HEK293T (cell line): Measurements from ENCODE around the gene ANXA5.

Source experiments
- FOXA1 ChIP-seq: fragments of 450-650 bp; IDR thresholded peaks from 2 replicates; pipeline ENCODE4 v1.6.1; 2016; ENCODE audit warnings: mild to moderate bottlenecking
- FOXK2 ChIP-seq: fragments of 450-650 bp; IDR thresholded peaks from 2 replicates; pipeline ENCODE4 v1.6.1; 2016; ENCODE audit warnings: mild to moderate bottlenecking
- HDGF ChIP-seq: fragments of 450-650 bp; IDR thresholded peaks from 2 replicates; pipeline ENCODE4 v1.6.1; 2017; ENCODE audit warnings: antibody characterized with exemption, borderline replicate concordance
- L3MBTL2 ChIP-seq: fragments of 450-650 bp; conservative IDR thresholded peaks from 2 replicates; pipeline ENCODE4 v1.6.1; 2016; ENCODE audit warnings: mild to moderate bottlenecking
- SP1 ChIP-seq: fragments of 450-650 bp; IDR thresholded peaks from 2 replicates; pipeline ENCODE4 v1.6.1; 2017
- SUZ12 ChIP-seq: fragments of 450-650 bp; IDR thresholded peaks from 2 replicates; pipeline ENCODE4 v1.6.1; 2016; ENCODE audit warnings: mild to moderate bottlenecking
- TARDBP ChIP-seq: fragments of 450-650 bp; IDR thresholded peaks from 2 replicates; pipeline ENCODE4 v1.6.1; 2016

GRCh38 chr4:121701263-121701662 is 4.5 kb upstream of the ANXA5 start:
- no peak for TF ChIP-seq FOXK2
- no peak for TF ChIP-seq L3MBTL2
- TF ChIP-seq SP1 = no peak
- TF ChIP-seq FOXA1 = no peak
- TF ChIP-seq TARDBP = no peak
- no peak for TF ChIP-seq SUZ12
- TF ChIP-seq HDGF = no peak
